HG03196 (cell line): ENCODE measurements around the gene CACNA1C.

Experiments used
- ATAC-seq: cut with Tn5 transposase; IDR thresholded peaks from one replicate; pipeline ENCODE4 v1.9.1; 2021; ENCODE audit not compliant: unreplicated experiment

Gene CACNA1C

DNA sequence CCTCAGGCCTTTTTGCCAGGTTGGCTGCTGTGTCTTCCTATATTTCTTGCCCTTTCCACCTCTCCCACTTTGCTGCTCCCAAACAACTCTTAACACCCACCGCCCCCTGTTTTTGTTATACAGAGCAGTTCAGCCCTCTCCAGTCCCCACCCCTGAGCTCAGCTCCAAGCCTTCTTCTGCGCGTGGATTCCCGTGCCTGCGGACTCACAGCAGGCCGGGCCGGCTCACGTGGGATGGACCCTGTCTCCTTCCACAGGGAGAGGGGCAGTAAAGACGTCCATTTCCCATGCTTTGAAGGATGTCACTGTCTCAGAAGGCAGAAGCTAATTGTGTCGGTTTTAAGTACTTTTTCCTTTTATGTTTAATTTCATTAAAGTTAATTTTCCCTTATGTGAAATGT is 139.4 kb downstream of the CACNA1C start:
- no peak for ATAC-seq

DNA sequence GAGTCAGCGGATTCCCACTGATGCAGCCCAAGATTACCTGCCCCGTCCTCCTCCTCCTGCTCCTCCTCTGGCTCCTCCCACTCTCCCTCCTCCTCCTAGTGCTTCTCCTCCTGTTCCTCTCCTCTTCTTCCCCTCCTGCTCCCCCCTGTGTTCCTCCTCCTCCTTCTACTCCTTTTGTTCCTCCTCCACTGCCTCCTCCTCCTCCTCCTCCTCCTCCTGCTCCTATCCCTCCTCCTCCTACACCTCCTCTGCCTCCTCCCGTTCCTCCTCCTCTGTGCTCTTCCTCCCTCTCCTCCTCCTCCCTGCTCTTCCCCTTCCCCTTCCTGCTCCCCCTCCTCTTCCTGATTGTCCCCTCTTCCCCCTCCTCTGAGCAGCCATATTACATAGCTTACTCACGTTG is 141.3 kb downstream of the CACNA1C start:
- no peak for ATAC-seq

DNA sequence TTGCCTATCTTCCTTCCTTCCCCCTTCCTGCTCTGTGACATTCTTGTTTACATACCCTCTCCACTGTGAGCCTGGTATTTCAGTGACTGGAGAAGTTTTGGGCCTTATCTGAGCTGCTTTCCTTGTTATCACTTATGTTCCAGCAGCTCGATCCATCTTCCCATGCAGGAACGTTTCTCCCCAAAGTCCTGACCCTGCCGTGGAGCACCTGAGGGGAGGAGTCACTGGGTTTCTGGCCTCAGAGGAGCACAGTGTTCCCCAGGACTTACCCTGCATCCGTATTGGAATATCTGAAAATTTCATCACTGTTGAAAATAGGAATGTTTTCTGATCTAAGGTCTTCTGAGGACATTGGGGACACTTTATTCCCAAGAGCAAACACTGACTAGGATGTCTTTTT is 141.8 kb downstream of the CACNA1C start:
- no peak for ATAC-seq

DNA sequence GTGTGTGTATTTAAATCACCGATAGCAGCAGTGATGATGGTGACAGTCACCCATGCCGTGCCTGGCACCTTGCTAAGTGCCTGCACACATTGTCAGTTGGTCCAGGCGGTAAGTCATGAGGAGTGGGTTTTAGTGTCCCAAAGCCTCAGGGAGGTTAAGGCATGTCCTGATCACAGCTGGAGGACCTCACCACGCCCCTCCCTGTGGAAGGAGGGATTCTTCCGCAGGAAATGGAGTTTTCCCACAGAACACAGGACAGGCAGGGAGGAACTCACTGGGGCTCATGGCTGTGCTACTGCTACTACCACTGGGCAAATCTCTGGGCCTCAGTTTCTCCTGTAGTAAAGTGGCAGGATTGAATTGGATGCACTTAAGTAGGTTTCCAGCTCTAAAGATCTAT is 142.3 kb downstream of the CACNA1C start:
- ATAC-seq = no peak

DNA sequence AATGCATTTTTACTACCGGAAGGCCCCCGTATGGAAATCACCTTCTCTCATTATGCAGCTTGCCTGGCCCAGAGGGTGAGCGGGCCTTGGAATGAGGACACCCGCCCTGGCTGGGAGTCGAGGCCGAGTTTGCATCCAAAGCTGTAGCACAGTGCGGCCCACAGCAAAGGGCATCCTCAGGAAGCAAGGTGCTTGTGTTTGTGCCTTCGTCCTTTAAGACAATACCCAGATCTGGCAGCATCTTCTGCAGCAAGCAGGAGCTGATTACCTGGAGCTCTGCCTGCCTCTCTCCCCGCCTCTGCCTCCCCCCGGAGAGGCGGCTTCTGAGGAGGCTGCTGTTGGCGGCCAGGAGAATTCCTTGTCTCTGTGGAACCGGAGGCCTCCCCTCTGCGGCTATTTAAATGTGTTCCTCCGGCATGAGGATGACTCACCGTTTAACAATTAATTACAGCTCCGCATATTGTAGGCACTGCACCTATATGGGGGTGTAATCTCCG is 145.3 kb downstream of the CACNA1C start:
- ATAC-seq = no peak

DNA sequence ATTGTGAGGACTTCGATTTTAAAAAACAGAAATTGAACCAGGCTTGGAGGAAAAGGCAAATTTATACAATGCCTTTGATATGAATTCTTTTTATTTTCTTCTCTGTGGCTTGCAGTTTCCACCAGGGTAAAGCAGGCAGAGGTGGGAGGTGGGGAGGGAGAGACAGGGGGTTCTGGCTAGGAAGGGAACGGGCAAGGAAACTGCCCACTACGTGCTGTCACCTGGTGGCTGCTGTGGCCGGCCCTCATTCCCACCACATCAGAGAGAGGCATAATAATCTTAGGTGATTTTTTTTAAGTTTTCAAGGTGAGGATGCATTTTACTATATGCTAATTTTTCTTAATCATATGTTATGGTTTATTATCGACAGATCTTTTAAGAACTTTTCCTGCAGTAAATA is 145.8 kb downstream of the CACNA1C start:
- no peak for ATAC-seq

DNA sequence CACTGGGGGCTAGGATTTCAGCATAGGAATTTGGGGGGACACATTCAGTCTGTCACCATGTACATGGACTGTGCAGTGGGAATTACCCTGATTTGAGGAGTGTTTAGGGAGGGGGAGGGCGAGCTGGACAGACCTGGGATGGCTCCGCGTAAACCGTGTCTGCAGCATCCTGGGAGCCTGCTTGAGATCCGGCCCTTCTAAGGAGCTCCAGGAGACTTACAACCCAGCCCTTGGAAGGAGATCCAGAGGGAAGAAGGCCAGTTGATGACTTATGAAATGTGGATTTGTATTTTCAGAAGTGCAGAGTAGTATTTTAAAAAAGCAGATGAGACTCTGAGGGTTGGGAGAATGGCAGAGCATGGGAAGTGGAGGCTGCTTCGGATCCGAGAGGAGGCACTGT is 153.2 kb downstream of the CACNA1C start:
- ATAC-seq = no peak

DNA sequence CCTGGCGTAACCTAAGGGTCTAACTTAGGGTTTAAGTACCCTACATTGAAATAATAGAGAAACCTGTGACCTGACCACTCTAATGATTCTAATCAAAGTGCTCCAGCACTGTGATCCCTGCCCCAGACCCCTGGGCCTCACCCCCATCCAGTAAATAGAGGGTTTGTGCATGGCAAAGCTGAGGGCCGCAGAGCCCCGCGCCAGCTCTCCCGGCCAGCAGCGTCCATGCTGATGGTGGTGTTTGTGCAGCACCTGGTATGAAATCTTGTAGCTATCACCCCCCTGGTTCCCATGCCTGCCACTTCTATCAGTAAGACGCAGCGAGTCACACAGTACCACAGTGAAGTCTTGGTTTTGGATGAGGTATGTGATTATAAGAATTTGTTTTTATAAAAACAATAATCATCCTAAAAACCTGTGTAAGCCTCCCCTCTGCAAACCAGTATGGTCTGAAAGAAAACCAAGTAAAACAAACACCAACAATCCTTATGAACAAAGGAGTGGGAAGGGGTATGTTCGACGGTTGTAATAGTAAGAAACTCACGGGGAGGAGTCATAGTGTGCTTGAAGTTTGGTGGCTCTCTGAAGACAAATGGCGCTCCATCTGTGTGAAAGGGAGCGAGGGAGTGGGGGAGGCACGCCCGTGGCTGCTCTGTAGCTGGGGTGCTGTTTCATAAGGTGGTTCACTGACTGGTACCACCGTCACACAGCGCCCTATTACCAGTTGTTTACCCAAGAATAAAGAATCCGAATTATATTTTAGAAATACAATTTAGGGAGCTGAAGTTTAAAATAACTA is 156.2 kb downstream of the CACNA1C start:
- no peak for ATAC-seq

DNA sequence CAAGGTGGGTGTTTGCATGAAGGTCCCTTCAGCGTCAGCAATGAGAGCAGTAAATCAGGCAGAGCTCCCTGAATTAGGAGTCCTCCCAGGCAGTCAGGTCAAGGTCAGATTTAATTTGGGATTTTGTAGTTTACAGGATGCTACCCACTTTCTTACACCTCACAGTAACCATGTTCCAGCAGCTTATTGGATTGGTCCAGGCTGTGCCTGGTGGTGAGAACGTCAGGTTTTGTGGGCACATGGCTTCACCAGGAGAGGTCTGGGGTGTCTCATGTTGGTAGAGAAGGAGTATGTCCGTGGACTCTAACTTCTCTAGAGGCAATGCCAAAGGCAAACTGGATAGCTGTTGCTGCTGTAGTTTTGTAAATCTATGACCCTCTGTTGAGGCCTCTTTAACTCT is 158.3 kb downstream of the CACNA1C start:
- ATAC-seq = no peak

DNA sequence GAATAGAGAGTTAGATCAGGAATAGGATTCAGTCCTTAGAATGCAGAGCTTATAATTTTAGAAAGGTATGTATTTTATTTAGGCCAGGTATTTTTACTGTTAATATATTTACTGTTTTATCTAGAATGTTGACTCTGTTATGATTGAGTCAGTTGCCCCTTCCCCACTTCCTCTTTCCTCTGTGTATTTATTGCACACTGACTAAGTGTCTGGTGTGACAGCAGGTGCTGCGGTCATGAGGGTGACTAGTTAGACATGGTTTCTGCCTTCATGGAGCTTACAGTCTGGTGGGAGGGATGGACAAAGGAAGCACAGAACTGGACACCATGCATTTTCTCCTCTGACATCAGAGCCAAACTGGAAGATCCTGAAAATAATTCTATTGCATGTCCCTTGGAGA is 159.8 kb downstream of the CACNA1C start:
- no peak for ATAC-seq

DNA sequence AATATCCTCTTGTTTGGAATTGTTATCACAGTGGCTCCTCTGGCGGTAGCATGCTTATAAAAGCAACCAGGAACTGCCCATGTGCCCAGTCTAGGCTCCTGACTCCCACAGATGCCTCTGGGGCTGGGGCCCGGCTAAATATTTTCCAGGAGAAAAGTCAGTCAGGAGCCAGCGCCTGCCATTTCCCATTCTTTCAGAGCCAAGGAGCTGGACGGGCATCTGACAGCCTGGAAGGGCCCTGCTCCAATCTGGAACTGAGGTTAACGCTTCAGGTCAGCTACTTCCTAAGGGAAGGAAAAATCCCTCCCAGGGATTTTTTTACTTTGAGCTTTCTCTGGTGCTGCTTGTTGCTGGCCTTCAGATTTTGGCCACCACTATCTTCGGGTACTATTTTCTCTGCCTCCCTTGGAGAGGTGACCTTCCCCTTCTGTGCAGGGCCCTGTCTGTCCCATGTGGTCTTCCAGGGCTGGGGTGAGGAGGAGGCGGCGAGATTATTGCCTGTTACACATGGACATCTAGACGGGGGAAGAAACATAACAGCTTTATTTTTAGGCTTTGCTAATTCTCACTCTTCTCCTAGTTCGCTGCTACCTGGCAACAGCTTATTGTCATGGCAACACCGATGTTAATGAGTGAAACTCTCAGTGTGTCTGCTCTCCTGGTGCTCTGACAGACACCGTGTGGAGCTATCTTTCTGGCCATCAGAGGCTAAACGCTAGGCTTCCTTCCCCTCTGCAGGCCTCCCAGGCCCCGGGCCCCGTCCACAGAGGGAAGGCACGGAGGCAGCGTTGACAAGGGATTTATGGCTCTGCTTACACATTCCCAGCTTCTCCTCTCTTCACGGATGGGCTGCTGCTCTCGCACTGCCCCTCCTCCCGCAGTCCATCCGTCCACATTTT is 160.4 kb downstream of the CACNA1C start:
- no peak for ATAC-seq

DNA sequence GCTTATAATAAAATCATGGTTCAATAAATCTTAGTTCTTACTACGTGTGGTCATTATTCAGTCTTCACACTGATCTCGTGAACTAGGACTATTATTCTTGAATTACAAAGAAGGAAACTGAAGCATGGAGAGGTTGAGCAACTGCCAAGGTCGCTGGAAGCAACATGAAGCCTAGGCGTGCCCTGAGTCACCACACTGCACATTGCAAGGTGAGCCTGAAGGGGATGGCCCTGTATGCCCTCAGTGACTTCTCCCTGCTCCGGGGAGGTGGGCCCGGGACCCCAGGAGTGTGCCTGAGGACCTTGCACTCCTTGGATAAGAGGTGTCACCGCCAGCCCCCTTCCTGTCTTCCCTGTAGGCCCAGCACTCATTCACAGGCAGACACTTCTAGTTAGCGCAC is 161.6 kb downstream of the CACNA1C start:
- ATAC-seq = no peak

DNA sequence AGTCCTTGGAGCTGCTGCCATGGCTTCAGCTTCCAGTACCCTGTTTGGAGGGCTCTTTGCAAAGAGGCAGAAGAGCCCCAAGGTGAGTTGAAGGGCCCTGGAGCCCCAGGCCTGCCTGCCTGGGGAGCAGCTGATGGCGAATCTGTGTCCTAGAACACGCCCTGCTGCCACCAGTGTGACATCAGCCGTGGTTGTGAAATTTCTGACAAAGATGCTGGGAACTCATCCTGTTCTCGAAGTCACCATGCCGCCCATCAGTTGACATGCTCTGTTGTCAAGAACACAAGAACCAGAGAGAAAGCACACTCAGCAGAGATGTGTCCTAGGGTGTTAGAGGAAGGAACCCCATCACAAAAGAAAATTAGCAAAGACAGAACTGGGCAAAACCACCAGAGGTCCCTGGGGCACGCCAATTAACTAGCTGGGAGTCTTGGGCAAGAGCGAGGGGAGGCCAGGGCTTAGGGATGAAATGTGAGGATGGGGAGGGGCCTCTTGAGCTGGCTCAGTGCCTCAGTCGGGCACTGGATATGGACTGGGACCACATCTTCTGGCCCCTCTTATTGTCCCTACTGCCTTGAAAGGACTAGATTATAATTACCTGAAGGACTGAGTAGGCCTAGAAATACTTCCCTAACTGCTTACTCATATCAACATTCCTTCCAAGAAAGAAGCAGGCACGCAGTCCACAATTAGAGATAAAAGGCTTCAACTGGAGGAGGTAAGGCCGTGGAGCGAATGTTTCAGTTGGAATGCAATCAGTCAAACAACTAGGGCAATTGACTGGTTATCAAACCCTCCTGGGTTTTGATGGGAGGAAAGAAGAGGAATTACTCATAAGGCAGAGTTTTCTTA is 163.1 kb downstream of the CACNA1C start:
- ATAC-seq = no peak

DNA sequence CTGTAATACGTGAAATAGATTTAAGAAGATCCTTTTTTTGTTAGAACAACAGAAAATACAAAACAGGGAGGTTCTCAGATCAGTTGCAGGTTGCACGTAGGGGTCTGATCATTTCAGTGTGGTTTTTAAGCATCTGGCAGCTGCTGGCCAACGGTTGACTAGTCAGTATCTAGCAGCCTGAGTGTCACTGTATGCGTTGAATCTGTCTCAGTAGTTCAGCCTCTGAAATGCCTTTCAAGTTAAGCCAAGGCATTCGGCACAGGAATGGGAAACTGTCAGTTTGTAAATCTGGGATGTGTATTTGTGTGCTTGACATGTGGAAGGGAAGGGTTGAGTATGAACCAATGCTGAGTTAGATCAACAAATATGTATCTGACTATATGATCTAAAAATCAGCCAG is 165.9 kb downstream of the CACNA1C start:
- no peak for ATAC-seq

DNA sequence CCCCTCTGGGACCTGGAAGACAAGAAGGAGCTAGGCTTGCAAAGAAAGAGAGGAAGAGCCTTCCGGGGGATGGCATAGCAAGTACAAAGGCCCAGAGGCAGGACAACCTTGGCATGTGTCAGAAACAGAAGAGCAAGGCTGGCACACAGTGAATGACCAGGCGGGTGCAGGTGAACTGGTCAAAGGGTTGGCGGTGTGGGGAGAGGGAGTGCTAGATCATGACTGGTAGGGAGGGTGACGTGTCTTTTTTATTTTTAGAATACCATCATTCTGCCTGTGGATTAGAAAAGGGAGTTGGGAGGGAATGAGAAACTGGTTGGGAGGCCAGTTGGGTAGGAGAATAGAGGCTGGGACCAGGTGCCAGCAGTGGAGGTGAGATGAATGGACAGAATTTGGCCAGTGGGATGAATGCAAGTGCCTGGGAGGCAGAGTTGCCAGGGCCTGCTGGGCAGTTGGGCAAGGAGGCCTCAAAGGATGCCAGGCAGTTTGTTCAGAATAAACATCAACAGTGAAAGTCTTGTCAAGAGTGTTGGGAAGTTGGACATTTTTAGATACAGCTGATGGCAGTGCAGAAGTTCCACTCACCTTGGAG is 168.3 kb downstream of the CACNA1C start:
- no peak for ATAC-seq

DNA sequence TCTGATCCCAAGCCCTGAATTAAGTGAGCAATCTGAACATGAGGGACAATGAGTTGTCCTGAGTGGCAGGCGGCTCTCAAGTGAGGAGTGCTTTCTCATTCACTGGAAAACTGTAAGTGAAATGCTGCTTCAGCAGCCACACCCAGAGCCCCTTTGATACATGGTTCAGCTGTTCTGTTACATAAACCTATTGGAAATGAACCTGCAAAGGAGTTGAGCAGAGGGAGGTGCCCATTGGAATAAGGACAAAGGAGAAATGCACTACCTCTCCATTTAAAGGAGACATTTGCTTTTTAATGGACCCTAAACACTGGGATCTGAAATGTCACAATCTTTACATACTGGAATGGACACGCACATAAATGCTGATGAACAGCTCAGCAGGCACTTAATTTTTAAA is 169.9 kb downstream of the CACNA1C start:
- no peak for ATAC-seq

DNA sequence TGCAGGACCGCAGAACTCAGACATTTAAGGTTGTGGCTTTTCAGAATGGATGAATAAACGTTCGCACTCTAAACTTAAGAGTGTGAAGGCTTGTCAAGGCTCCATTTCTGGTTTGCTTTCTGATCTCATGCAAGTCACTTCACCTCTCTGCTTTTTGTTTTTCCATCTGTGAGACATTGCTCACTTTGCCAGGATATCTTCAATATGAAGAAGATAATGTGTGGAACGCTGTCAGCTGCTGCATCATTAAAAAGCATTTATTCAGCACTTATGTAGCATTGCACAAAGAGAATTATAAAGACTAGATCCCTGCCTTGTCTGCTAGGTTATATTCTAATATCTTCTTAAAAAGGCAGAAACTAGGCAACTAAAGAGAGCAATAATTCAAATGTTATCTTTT is 172.2 kb downstream of the CACNA1C start:
- no peak for ATAC-seq

DNA sequence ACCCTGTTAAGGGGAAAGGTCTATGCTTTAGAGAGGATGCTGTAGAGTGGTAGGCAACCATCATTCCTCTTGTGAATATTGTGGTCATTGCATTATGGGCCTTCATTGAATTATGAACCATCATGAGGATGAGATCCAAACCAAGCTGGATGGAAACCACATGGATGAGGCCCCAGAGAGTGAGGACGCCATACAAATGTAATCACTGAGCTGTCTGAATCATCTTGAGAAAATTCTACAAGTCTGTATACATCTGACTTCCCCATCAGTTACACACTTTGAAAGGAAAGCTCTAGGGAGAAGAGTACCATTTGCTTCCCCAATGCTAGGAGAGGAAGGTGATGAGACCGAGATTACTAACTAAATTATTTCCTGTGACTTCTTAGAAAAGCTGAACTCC is 172.9 kb downstream of the CACNA1C start:
- ATAC-seq = no peak

DNA sequence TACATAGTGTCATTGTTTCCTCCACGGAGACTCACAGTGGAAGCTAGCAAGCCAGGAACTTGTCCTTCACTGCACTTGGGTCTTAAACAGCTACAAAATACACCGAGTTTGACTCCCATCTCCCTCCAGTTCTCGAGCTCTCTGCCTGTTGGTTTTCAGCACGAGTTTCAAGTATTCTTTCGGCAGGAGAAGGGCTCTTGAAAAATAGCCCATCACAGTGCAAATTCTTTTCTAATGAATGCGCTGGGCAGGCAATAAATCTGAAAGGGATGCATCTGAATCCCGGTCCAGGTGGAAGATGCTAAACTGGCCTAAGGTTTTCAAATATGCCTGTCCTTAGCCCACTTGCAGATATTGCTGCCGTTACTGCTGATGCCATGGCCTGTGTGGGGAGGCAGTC is 173.9 kb downstream of the CACNA1C start:
- ATAC-seq = no peak

DNA sequence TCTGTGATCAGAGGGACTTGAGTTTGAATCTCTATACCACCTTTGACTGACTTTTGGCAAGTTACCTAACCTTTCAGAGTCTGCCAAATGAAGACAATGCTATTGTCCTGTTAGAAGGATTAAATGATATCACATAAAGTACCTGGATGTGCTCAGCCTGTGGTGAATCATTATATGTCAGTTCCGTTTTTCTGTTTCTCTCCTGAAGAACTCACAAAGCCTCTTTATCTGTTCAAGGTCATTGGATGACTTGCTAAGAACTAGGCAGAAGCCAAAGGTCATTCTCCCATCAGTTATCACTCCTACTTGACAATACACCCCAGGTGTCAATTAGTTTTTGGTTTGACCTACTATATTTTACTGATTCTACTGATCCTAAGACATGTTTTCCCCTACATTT is 174.6 kb downstream of the CACNA1C start:
- no peak for ATAC-seq

DNA sequence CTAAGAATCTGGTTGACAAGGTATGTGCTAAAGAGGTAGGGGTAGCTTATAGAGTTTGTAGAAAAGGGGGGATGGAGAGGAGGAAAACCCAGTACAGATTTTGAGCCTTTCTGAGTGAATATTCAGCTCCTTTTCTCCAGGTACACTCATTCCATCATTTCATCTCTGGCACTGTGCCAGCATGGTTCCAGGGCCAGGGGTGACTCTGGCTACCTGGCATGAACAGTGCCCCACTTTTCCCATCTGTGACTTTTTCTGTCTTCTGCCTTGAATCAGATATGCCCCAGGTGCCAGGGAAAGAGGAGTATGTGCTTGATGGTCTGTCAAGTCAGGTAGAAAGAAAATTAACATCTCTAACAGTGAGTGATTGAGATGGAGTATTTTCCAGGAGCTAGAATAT is 175.7 kb downstream of the CACNA1C start:
- no peak for ATAC-seq
